Gastrocnemius medialis (tissue), 4 donors: Measurements from ENCODE around the gene PIK3CD. TPM values are rescaled to one million over a fixed set of nuclear protein-coding genes. Genes with fewer than 3 reads are reported as not detected.

Experiments used
- ATAC-seq, 2 donors: fragments of 150-250 bp; one replicate each; pipeline ENCODE4 v1.9.1; 2016
- DNase-seq, 2 donors: peaks; one replicate each; pipeline ENCODE4 v3.0.0-alpha.2; 2019
- H3K27ac ChIP-seq, 4 donors: fragments of 200-600 bp; sonication (generic); 1 replicate in 1 of 4; 2 replicates in 3 of 4; pipeline ENCODE4 v1.5.1; 2016 to 2018; ENCODE audit warnings: mild to moderate bottlenecking in 2 of 4, moderate library complexity in 1 of 4
- H3K27me3 ChIP-seq, 3 donors: fragments of 200-600 bp; sonication (generic) in 2 of 3; 1 replicate in 1 of 3; 2 replicates in 2 of 3; pipeline versions ENCODE4 v1.5.1 to v1.6.0; 2016 to 2019; ENCODE audit warnings: mild to moderate bottlenecking in 1 of 3, moderate library complexity in 1 of 3
- H3K36me3 ChIP-seq, 2 donors: fragments of 200-600 bp; sonication (generic) in 1 of 2; one replicate each; pipeline ENCODE4 v1.5.1; 2017 to 2018
- H3K4me1 ChIP-seq, 2 donors: fragments of 200-600 bp; sonication (generic) in 1 of 2; one replicate each; pipeline ENCODE4 v1.5.1; 2016 to 2017; ENCODE audit warnings: mild to moderate bottlenecking in 2 of 2
- H3K4me3 ChIP-seq, 4 donors: fragments of 200-600 bp; sonication (generic) in 3 of 4; 1 replicate in 1 of 4; 2 replicates in 3 of 4; pipeline ENCODE4 v1.5.1; 2016 to 2019; ENCODE audit warnings: mild to moderate bottlenecking in 2 of 4
- H3K9me3 ChIP-seq, 3 donors: fragments of 200-600 bp; sonication (generic) in 2 of 3; 1 replicate in 1 of 3; 2 replicates in 2 of 3; pipeline ENCODE4 v1.5.1; 2016 to 2019
- CTCF ChIP-seq, 5 experiments: fragments of 450-650 bp in 3 of 5; fragments of 200-600 bp in 2 of 5; sonication (generic) in 2 of 5; IDR thresholded peaks in 4 of 5; conservative IDR thresholded peaks in 1 of 5; 1 replicate in 4 of 5; 2 replicates in 1 of 5; pipeline ENCODE4 v1.5.1; 2016 to 2019; ENCODE audit warnings: antibody characterized with exemption in 5 of 5, mild to moderate bottlenecking in 3 of 5, moderate library complexity in 3 of 5
- POLR2A ChIP-seq, 2 donors: fragments of 450-650 bp; IDR thresholded peaks; one replicate each; pipeline ENCODE4 v1.6.1; 2017; ENCODE audit warnings: antibody characterized with exemption in 2 of 2, mild to moderate bottlenecking in 2 of 2, moderate library complexity in 2 of 2
- in situ Hi-C, 4 donors: fragments of 200-750 bp; cut with MboI; loops; one replicate each; pipeline versions ENCODE4 v1.15.0 to v1.8.0; 2017; ENCODE audit warnings: low sequenced_read_pairs in 4 of 4
- intact Hi-C: fragments of 100-400 bp; cut with DNase I; formaldehyde crosslinking; loops from one replicate; pipeline ENCODE4 v1.15.1; 2023; ENCODE audit warnings: low total_unique reads
- total RNA-seq, 4 donors: library from RNA; depleted of rRNA; stranded (reverse); fragments of >200 nt; gene quantifications; one replicate each; pipeline versions ENCODE4 v1.1.0 to v1.2.3, GENCODE V29; 2016

PIK3CD gene
- total RNA-seq, 4 donors from 2014 or later = 0.66 to 2.3 (median 1.3) TPM

- ATAC-seq = no peak
- no peak overlapping the region for H3K27ac ChIP-seq
- TF ChIP-seq POLR2A (IDR thresholded peaks at IDR 0.05) (no peak), CTCF (IDR thresholded peaks at IDR 0.05 in 4 of 5, conservative IDR thresholded peaks at IDR 0.05 in 1 of 5) (no peak)
- H3K27me3 ChIP-seq = no peaks in the 10 kb centered on the region
- peaks cover 0 to 6% of the 10 kb centered on the region in 2 donors for H3K4me1 ChIP-seq
- DNase-seq = no peak
- no peaks in the 10 kb centered on the region for H3K9me3 ChIP-seq
- peaks cover 0 to 49% of the 10 kb centered on the region in 2 donors for H3K36me3 ChIP-seq
- H3K4me3 ChIP-seq = no peak overlapping the region
- intact Hi-C loops (no loop called here), in situ Hi-C loops (no loop called here)
Measured at GRCh38 chr1:9603766-9604753, 47.5 kb upstream of the PIK3CD start.

- peaks cover 0 to 11% of the 10 kb centered on the region in 2 donors for H3K4me1 ChIP-seq
- H3K9me3 ChIP-seq = no peaks in the 10 kb centered on the region
- no peak overlapping the region for H3K4me3 ChIP-seq
- ATAC-seq (no peak), DNase-seq (no peak)
- H3K27ac ChIP-seq = no peak overlapping the region
- TF ChIP-seq CTCF (IDR thresholded peaks at IDR 0.05 in 4 of 5, conservative IDR thresholded peaks at IDR 0.05 in 1 of 5) = no peak
- no peak for TF ChIP-seq POLR2A (IDR thresholded peaks at IDR 0.05)
- intact Hi-C loops (no loop called here), in situ Hi-C loops (no loop called here)
- peaks cover 0 to 41% of the 10 kb centered on the region in 2 donors for H3K36me3 ChIP-seq
- H3K27me3 ChIP-seq = no peaks in the 10 kb centered on the region
Measured at GRCh38 chr1:9604836-9605235, 46.7 kb upstream of the PIK3CD start.

GRCh38 chr1:9605946-9606455 lies 45.5 kb upstream of the PIK3CD start:
- ATAC-seq = no peak
- no peak for DNase-seq
- H3K27ac ChIP-seq = no peak overlapping the region

GRCh38 chr1:9606458-9606857 lies 45.1 kb upstream of the PIK3CD start:
- in situ Hi-C loops = no loop called here
- ATAC-seq = no peak
- TF ChIP-seq POLR2A (IDR thresholded peaks at IDR 0.05) = no peak
- TF ChIP-seq CTCF (IDR thresholded peaks at IDR 0.05 in 4 of 5, conservative IDR thresholded peaks at IDR 0.05 in 1 of 5) = no peak

More at GRCh38 chr1:9605946-9606455, 45.5 kb upstream of the PIK3CD start:
- Histone ChIP-seq H3K4me3 (no peak overlapping the region), H3K27me3 (no peaks in the 10 kb centered on the region), H3K36me3 (peaks cover 0 to 29% of the 10 kb centered on the region in 2 donors), H3K4me1 (peaks cover 0 to 11% of the 10 kb centered on the region in 2 donors), H3K9me3 (no peaks in the 10 kb centered on the region)
- TF ChIP-seq CTCF (IDR thresholded peaks at IDR 0.05 in 4 of 5, conservative IDR thresholded peaks at IDR 0.05 in 1 of 5) = no peak
- TF ChIP-seq POLR2A (IDR thresholded peaks at IDR 0.05) = no peak
- intact Hi-C loops (no loop called here), in situ Hi-C loops (no loop called here)

More at GRCh38 chr1:9606458-9606857, 45.1 kb upstream of the PIK3CD start:
- Histone ChIP-seq H3K27me3 (no peaks in the 10 kb centered on the region), H3K9me3 (no peaks in the 10 kb centered on the region), H3K4me1 (peaks cover 0 to 11% of the 10 kb centered on the region in 2 donors), H3K27ac (no peak overlapping the region), H3K4me3 (no peak overlapping the region), H3K36me3 (peaks cover 0 to 25% of the 10 kb centered on the region in 2 donors)
- intact Hi-C loops = no loop called here
- no peak for DNase-seq
